NB4 (cell line): ENCODE data around the gene TUT1.

ENCODE experiments used
- MYC ChIP-seq: IDR thresholded peaks from 2 replicates; pipeline ENCODE4 v1.6.1; 2011; ENCODE audit warnings: low read depth, low read length
- TF ChIP-seq, protein P1 (sequence below): IDR thresholded peaks from one replicate; pipeline ENCODE4 v1.5.1; 2012; ENCODE audit warnings: low read depth, low read length
- TF ChIP-seq, protein P2 (sequence below): IDR thresholded peaks from 2 replicates; pipeline ENCODE4 v1.6.1; 2011; ENCODE audit warnings: low read depth, low read length

DNA sequence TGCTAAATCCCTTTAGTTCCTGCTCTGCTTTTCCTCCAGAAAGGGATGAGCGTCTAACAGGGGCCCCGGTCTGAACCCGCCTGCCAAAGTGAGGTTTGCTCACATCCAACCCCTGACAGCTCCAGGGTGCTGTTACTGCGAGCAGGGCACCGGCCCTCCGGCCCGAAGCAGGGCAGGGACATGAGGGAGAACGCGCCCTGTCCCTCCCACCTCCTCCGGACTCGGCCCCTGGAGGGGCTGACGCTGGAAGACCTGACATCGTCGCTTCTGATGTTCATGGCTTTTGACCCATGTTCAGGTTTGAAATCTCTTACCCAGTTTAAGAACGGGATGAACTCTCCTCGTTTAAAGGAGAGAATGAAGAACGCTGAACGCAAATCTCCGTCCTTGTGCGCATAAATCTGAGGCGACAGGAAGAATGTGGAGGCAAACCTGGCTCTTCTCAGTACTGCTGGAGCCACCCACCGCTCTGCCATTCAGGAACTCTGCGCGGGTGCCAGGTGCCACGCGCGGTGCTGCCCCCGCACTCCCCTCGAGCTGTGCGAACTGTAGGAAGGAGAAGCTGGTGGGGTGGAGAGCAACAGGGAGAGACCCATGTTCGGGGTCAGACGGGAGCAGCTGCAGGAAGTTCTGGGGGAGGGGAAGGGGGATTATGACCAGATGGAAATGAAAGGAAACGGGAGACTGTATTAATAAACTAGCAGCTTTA is 16.8 kb downstream of the TUT1 start:
- TF ChIP-seq, protein P1, sequence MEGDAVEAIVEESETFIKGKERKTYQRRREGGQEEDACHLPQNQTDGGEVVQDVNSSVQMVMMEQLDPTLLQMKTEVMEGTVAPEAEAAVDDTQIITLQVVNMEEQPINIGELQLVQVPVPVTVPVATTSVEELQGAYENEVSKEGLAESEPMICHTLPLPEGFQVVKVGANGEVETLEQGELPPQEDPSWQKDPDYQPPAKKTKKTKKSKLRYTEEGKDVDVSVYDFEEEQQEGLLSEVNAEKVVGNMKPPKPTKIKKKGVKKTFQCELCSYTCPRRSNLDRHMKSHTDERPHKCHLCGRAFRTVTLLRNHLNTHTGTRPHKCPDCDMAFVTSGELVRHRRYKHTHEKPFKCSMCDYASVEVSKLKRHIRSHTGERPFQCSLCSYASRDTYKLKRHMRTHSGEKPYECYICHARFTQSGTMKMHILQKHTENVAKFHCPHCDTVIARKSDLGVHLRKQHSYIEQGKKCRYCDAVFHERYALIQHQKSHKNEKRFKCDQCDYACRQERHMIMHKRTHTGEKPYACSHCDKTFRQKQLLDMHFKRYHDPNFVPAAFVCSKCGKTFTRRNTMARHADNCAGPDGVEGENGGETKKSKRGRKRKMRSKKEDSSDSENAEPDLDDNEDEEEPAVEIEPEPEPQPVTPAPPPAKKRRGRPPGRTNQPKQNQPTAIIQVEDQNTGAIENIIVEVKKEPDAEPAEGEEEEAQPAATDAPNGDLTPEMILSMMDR = no peak
- TF ChIP-seq, protein P2, sequence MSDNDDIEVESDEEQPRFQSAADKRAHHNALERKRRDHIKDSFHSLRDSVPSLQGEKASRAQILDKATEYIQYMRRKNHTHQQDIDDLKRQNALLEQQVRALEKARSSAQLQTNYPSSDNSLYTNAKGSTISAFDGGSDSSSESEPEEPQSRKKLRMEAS = no peak
- peak; percentile 80 for TF ChIP-seq MYC
